Liver (tissue), 9 donors: ENCODE results near the gene DPP4. TPM values are rescaled to one million over a fixed set of nuclear protein-coding genes. Genes with fewer than 3 reads are reported as not detected.

Source experiments
- DNase-seq: peaks from one replicate; pipeline ENCODE4 v3.0.0-alpha.2; 2017; ENCODE audit warnings: low spot score
- H3K27ac ChIP-seq, 2 donors: one replicate each; pipeline ENCODE4 v1.7.0; 2013; ENCODE audit warnings: inconsistent platforms in 2 of 2, low read length in 2 of 2, control low read depth in 1 of 2, low read depth in 1 of 2, mild to moderate bottlenecking in 1 of 2
- H3K27me3 ChIP-seq, 4 donors: one replicate each; pipeline versions ENCODE4 v1.6.1 to v1.7.0; 2013; ENCODE audit warnings: low read length in 3 of 4, inconsistent platforms in 1 of 4, mild to moderate bottlenecking in 1 of 4, moderate library complexity in 1 of 4; ENCODE audit not compliant: control insufficient read depth in 4 of 4, insufficient read depth in 4 of 4
- H3K36me3 ChIP-seq, 4 donors: one replicate each; pipeline versions ENCODE4 v1.6.1 to v1.7.0; 2013; ENCODE audit warnings: low read length in 3 of 4, mild to moderate bottlenecking in 3 of 4, low read depth in 1 of 4, moderate library complexity in 1 of 4; ENCODE audit not compliant: control insufficient read depth in 4 of 4, insufficient read depth in 3 of 4
- H3K4me1 ChIP-seq, 4 donors: one replicate each; pipeline versions ENCODE4 v1.6.1 to v1.7.0; 2013; ENCODE audit warnings: low read length in 3 of 4, mild to moderate bottlenecking in 3 of 4, moderate library complexity in 1 of 4; ENCODE audit not compliant: control insufficient read depth in 4 of 4, insufficient read depth in 4 of 4
- H3K4me3 ChIP-seq, 3 donors: one replicate each; pipeline versions ENCODE4 v1.6.1 to v1.7.0; 2013; ENCODE audit warnings: low read length in 3 of 3, control low read depth in 1 of 3, low read depth in 1 of 3, mild to moderate bottlenecking in 1 of 3
- H3K9ac ChIP-seq, 2 donors: one replicate each; pipeline ENCODE4 v1.7.0; 2013; ENCODE audit warnings: low read length in 2 of 2, mild to moderate bottlenecking in 2 of 2, moderate library complexity in 2 of 2, control low read depth in 1 of 2, low read depth in 1 of 2
- H3K9me3 ChIP-seq, 4 donors: one replicate each; pipeline versions ENCODE4 v1.6.1 to v1.7.0; 2013; ENCODE audit warnings: low read length in 3 of 4; ENCODE audit not compliant: control insufficient read depth in 4 of 4
- CTCF ChIP-seq: fragments of 150-350 bp; IDR thresholded peaks from 2 replicates; pipeline ENCODE4 v1.5.1; 2017; ENCODE audit warnings: improper control_type of control experiment, low read depth, low read length; ENCODE audit not compliant: missing input control
- EGR1 ChIP-seq, 2 donors: IDR thresholded peaks; 2 replicates each; pipeline ENCODE4 v1.6.1; 2016 to 2018; ENCODE audit warnings: antibody characterized with exemption in 2 of 2, low read depth in 2 of 2
- FOXA1 ChIP-seq: IDR thresholded peaks from 2 replicates; pipeline ENCODE4 v1.6.1; 2016; ENCODE audit warnings: antibody characterized with exemption
- FOXA2 ChIP-seq: IDR thresholded peaks from 2 replicates; pipeline ENCODE4 v1.6.1; 2016; ENCODE audit warnings: antibody characterized with exemption
- MAX ChIP-seq: IDR thresholded peaks from 2 replicates; pipeline ENCODE4 v1.6.1; 2016; ENCODE audit warnings: antibody characterized with exemption
- NR2F2 ChIP-seq: IDR thresholded peaks from 2 replicates; pipeline ENCODE4 v1.6.1; 2016; ENCODE audit warnings: antibody characterized with exemption
- RAD21 ChIP-seq, 2 donors: IDR thresholded peaks; 2 replicates each; pipeline ENCODE4 v1.6.1; 2016; ENCODE audit warnings: antibody characterized with exemption in 2 of 2, mild to moderate bottlenecking in 2 of 2
- REST ChIP-seq: IDR thresholded peaks from 2 replicates; pipeline ENCODE4 v1.6.1; 2016; ENCODE audit warnings: antibody characterized with exemption, mild to moderate bottlenecking
- RXRA ChIP-seq, 2 donors: IDR thresholded peaks; 2 replicates each; pipeline ENCODE4 v1.6.1; 2017 to 2018; ENCODE audit warnings: antibody characterized with exemption in 2 of 2, mild to moderate bottlenecking in 1 of 2
- SP1 ChIP-seq: IDR thresholded peaks from 2 replicates; pipeline ENCODE4 v1.6.1; 2018; ENCODE audit warnings: antibody characterized with exemption, mild to moderate bottlenecking
- ZBTB33 ChIP-seq: IDR thresholded peaks from 2 replicates; pipeline ENCODE4 v1.6.1; 2016; ENCODE audit warnings: antibody characterized with exemption
- WGBS: extraction: QIAGEN DNeasy Blood & Tissue Kit; methylation state at CpG from one replicate; pipeline ENCODE4 v1.1.7; 2013; 5-methylcytosine and 5-hydroxymethylcytosine counted together
- polyA plus RNA-seq, 2 donors: library from polyadenylated mRNA; stranded (reverse) in 1 of 2; unstranded in 1 of 2; fragments of 200-250 nt in 1 of 2; fragments of >200 nt in 1 of 2; fragmentation: Nextera tagmentation in 1 of 2; extraction: Ambion mirVana in 1 of 2; gene quantifications; one replicate each; pipeline versions ENCODE4 v1.2.1 to v1.2.3, GENCODE V29; 2013 to 2015
- total RNA-seq, 2 donors: library from RNA; depleted of rRNA; stranded (reverse); fragments of >200 nt; gene quantifications; one replicate each; pipeline ENCODE4 v1.2.3, GENCODE V29; 2014
- TF ChIP-seq, protein P1 (sequence below): IDR thresholded peaks from 2 replicates; pipeline ENCODE4 v1.6.1; 2016; ENCODE audit warnings: antibody characterized with exemption
- donor health status: healthy.
- donor health status: healthy.
- donor health status: healthy.
- donor health status: healthy.
- donor health status: healthy.

DPP4 gene
- total and polyA plus RNA-seq, 4 donors: 9.6 to 30.1 (median 13.5) TPM

DNA sequence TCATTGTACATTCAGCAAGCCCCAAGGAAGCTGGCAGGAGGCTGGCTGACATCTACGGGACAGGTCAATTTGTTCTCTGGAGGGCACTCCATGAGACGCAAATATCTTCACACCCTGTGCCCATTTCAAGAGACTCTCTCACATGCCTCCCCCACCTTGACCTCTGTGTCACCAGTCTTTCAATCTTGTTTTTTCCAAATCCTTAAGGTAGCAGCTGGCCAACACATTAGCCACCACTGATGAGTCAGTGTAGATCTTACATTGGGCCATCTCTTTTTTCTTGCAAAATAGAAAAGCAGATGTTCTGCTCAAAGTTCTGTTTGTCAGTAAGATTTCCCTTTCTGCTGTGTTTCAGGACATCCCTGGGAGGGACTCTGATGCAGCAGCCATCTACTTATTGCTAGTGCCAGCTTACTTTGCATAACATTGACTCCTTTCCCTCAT lies 1.7 kb upstream of the DPP4 start:
- Histone ChIP-seq H3K9ac (no peak overlapping the region), H3K27ac (no peak overlapping the region), H3K9me3 (peaks cover 0 to 11% (median under 1%) of the 10 kb centered on the region in 4 donors), H3K36me3 (no peaks in the 10 kb centered on the region), H3K4me3 (no peak overlapping the region), H3K4me1 (peaks cover 0 to 25% (median 17%) of the 10 kb centered on the region in 4 donors), H3K27me3 (no peaks in the 10 kb centered on the region)
- no peak for DNase-seq
- WGBS: 94% methylated on average over 2 of the region's 2 CpGs
- TF ChIP-seq MAX (no peak), RAD21 (IDR thresholded peaks at IDR 0.05) (no peak), RXRA (IDR thresholded peaks at IDR 0.05) (no peak), FOXA2 (no peak), NR2F2 (no peak), CTCF (no peak), EGR1 (IDR thresholded peaks at IDR 0.05; ENCODE audit: low read depth in 2 of 2) (no peak), REST (no peak), FOXA1 (no peak), ZBTB33 (no peak)
- TF ChIP-seq, protein P1, sequence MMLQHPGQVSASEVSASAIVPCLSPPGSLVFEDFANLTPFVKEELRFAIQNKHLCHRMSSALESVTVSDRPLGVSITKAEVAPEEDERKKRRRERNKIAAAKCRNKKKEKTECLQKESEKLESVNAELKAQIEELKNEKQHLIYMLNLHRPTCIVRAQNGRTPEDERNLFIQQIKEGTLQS: no peak

DNA sequence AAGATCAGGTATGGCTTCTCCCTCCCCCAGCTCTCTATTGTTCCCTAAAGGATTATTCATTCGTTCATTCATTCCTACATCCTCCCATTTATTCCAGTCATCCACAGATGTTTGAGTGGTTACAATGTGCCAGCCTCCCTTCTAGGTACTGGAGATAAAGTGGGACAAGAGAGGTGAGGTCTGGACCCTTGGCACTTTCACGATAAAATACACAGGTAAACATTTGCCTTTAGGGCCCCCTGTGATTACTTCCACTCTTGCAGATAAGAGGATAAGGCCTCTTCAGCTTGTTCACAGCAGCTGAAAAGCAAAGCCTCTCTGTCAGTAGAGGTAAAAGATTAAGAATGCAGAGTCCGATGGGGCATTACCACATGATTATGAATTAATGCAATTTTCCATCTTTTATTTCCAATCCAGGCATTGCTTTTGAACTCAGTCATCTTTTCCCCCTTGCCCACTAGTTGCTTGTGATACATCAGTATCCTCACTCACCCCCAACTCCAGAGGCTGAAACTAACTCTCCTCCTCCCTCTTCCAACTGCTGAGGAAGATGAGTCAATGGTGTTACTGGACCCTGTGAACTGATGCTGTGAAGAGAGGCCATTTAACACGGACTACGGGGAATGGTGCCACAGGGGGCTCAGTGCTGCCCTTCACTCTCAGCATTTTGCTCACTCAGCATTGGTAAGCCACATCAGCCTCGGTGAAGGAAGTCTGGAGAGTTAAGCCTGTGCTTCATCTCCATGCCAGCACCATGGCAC lies 1.1 kb upstream of the DPP4 start:
- H3K4me3 ChIP-seq: no peak overlapping the region
- WGBS: 83% methylated on average over 6 of the region's 6 CpGs

More for the DNA sequence above, 1.1 kb upstream of the DPP4 start:
- TF ChIP-seq SP1 (no peak), RXRA (IDR thresholded peaks at IDR 0.05) (no peak)
- TF ChIP-seq, protein P1: no peak
- H3K9me3 ChIP-seq: peaks cover 0 to 11% (median under 1%) of the 10 kb centered on the region in 4 donors
- peaks cover 0 to 25% (median 17%) of the 10 kb centered on the region in 4 donors for H3K4me1 ChIP-seq
- DNase-seq: no peak
- no peak overlapping the region for H3K9ac ChIP-seq
- no peaks in the 10 kb centered on the region for H3K27me3 ChIP-seq
- H3K36me3 ChIP-seq: no peaks in the 10 kb centered on the region
- H3K27ac ChIP-seq: no peak overlapping the region
